ENCODE results near the gene SLC22A2.
"Not testable (repeated sequence)": the region's sequence is repeated elsewhere in the genome, so short reads cannot be mapped to it uniquely, and the experiment has no call there.

SLC22A2 gene

GRCh38 chr6:160258346-160259142 lies at the start of gene SLC22A2:
SLC22A2 (minus strand) TSS chr6:160258821; CDS start chr6:160258757, 64 bp downstream.
- no peak for DNase-seq

- no peak for DNase-seq
Observed at GRCh38 chr6:160305926-160306713, 47.5 kb upstream of the SLC22A2 start.

GRCh38 chr6:160303806-160304205 lies 45.2 kb upstream of the SLC22A2 start:
- no peak for DNase-seq

- DNase-seq: not testable (repeated sequence)
Observed at GRCh38 chr6:160302431-160303082, 43.9 kb upstream of the SLC22A2 start.

- DNase-seq: no peak
Observed at GRCh38 chr6:160301339-160301738, 42.7 kb upstream of the SLC22A2 start.

- no peak for DNase-seq
Observed at GRCh38 chr6:160300076-160300695, 41.6 kb upstream of the SLC22A2 start.

GRCh38 chr6:160299559-160299958 lies 40.9 kb upstream of the SLC22A2 start:
- no peak for DNase-seq

GRCh38 chr6:160298121-160298520 lies 39.5 kb upstream of the SLC22A2 start:
- DNase-seq: no peak

- DNase-seq: no peak
Observed at GRCh38 chr6:160297310-160297709, 38.7 kb upstream of the SLC22A2 start.

GRCh38 chr6:160293844-160294243 lies 35.2 kb upstream of the SLC22A2 start:
- no peak for DNase-seq

GRCh38 chr6:160285541-160286105 lies 27.0 kb upstream of the SLC22A2 start:
- DNase-seq: no peak

GRCh38 chr6:160284575-160284974 lies 26.0 kb upstream of the SLC22A2 start:
- no peak for DNase-seq

GRCh38 chr6:160282444-160282843 lies 23.8 kb upstream of the SLC22A2 start:
- no peak for DNase-seq

- DNase-seq: no peak
Observed at GRCh38 chr6:160279850-160280249, 21.2 kb upstream of the SLC22A2 start.

GRCh38 chr6:160278786-160279310 lies 20.2 kb upstream of the SLC22A2 start:
- no peak for DNase-seq

GRCh38 chr6:160278311-160278710 lies 19.7 kb upstream of the SLC22A2 start:
- no peak for DNase-seq

GRCh38 chr6:160277546-160277945 lies 18.9 kb upstream of the SLC22A2 start:
- no peak for DNase-seq

- DNase-seq: no peak
Observed at GRCh38 chr6:160277144-160277543, 18.5 kb upstream of the SLC22A2 start.

GRCh38 chr6:160276126-160276525 lies 17.5 kb upstream of the SLC22A2 start:
- no peak for DNase-seq

GRCh38 chr6:160275511-160276003 lies 16.9 kb upstream of the SLC22A2 start:
- DNase-seq: no peak

GRCh38 chr6:160274871-160275510 lies 16.4 kb upstream of the SLC22A2 start:
- DNase-seq: no peak

GRCh38 chr6:160273750-160274149 lies 15.1 kb upstream of the SLC22A2 start:
- DNase-seq: no peak
